GM12878 (cell line): ENCODE data around the gene ATP10A. TPM values are rescaled to one million over a fixed set of nuclear protein-coding genes. Genes with fewer than 3 reads are reported as not detected.

Experiments
- ATAC-seq: fragments of 200-7000 bp; cut with Tn5 transposase; 3 replicates; pipeline ENCODE4 v1.9.1; 2020; ENCODE audit warnings: mild to moderate bottlenecking, moderate library complexity
- BruUV-seq: library from RNA; stranded (reverse); fragments of 400-500 nt; replicated peaks from 2 replicates; lab custom pipeline; 2021; lab: Mats Ljungman, UMichigan
- CTCF ChIA-PET: fragments of 300-600 bp; sonication (Branson Sonifier 250); formaldehyde crosslinking; extraction: SDS; loops from one replicate; lab custom pipeline; 2021; ENCODE audit warnings: inconsistent platforms; lab: Yijun Ruan, JAX
- POLR2A ChIA-PET: fragments of 350-600 bp; formaldehyde crosslinking; extraction: SDS; loops from one replicate; lab custom pipeline; 2021; ENCODE audit warnings: inconsistent platforms; lab: Charles Lee
- RAD21 ChIA-PET: fragments of 300-600 bp; sonication (Branson Sonifier 250); formaldehyde crosslinking; loops from one replicate; lab custom pipeline; 2023; ENCODE audit warnings: antibody characterized with exemption; ENCODE audit not compliant: unreplicated experiment; lab: Charles Lee
- SMC1A ChIA-PET: fragments of 300-600 bp; sonication (Branson Sonifier 250); formaldehyde crosslinking; loops from one replicate; lab custom pipeline; 2023; ENCODE audit not compliant: unreplicated experiment, uncharacterized antibody; lab: Charles Lee
- DNase-seq: peaks from one replicate; pipeline ENCODE4 v3.0.0-alpha.2; 2011; ENCODE audit warnings: low read depth, low spot score
- FAIRE-seq: peaks from 3 replicates; lab custom pipeline; 2011; peaks lifted over from hg19 to GRCh38; lab: Jason Lieb, UNC
- H2AFZ ChIP-seq: 2 replicates; pipeline ENCODE4 v1.6.0; 2011; ENCODE audit warnings: low read depth, low read length, control low read depth; ENCODE audit not compliant: control insufficient read depth
- H3K27ac ChIP-seq: 2 replicates; pipeline ENCODE4 v1.5.1; 2011; ENCODE audit warnings: control low read depth; ENCODE audit not compliant: control insufficient read depth, insufficient read depth
- H3K27me3 ChIP-seq, 2 experiments: replicated peaks in 1 of 2; 2 replicates each; pipeline versions ENCODE4 v1.6.0 to v1.6.1; 2011; ENCODE audit warnings: low read length in 1 of 2; ENCODE audit not compliant: control insufficient read depth in 2 of 2, insufficient read depth in 2 of 2
- H3K36me3 ChIP-seq, 2 experiments: 2 replicates each; pipeline ENCODE4 v1.5.1; 2011; ENCODE audit warnings: low read length in 1 of 2; ENCODE audit not compliant: control insufficient read depth in 2 of 2, insufficient read depth in 2 of 2
- H3K4me1 ChIP-seq: 2 replicates; pipeline ENCODE4 v1.6.1; 2011; ENCODE audit warnings: mild to moderate bottlenecking, low read length, moderate library complexity, mixed read lengths; ENCODE audit not compliant: control insufficient read depth, insufficient read depth
- H3K4me2 ChIP-seq: 2 replicates; pipeline ENCODE4 v1.6.0; 2011; ENCODE audit warnings: control low read depth; ENCODE audit not compliant: control insufficient read depth, insufficient read depth
- H3K4me3 ChIP-seq: fragments of 200-600 bp; sonication (generic); 2 replicates; pipeline ENCODE4 v1.5.1; 2016
- H3K79me2 ChIP-seq: 2 replicates; pipeline ENCODE4 v1.6.0; 2011; ENCODE audit warnings: low read length; ENCODE audit not compliant: control insufficient read depth, insufficient read depth
- H3K9ac ChIP-seq: 2 replicates; pipeline ENCODE4 v1.8.0; 2011; ENCODE audit warnings: low read length, control low read depth, mixed read lengths; ENCODE audit not compliant: control insufficient read depth, insufficient read depth
- H3K9me3 ChIP-seq: replicated peaks from 3 replicates; pipeline ENCODE4 v1.5.1; 2011; ENCODE audit warnings: mild to moderate bottlenecking, low read length; ENCODE audit not compliant: control insufficient read depth, insufficient read depth
- H4K20me1 ChIP-seq: 2 replicates; pipeline ENCODE4 v1.6.0; 2011; ENCODE audit not compliant: control insufficient read depth, insufficient read depth
- ASH2L ChIP-seq: fragments of 300-600, 200-600 bp; sonication (generic); IDR thresholded peaks from 2 replicates; pipeline ENCODE4 v1.6.1; 2017; ENCODE audit warnings: low read depth, mild to moderate bottlenecking, borderline replicate concordance
- DPF2 ChIP-seq: fragments of 450-650 bp; IDR thresholded peaks from 2 replicates; pipeline ENCODE4 v1.6.1; 2017; ENCODE audit warnings: mild to moderate bottlenecking
- EP300 ChIP-seq, 2 experiments: fragments of 150-350 bp in 1 of 2; IDR thresholded peaks; 2 replicates each; pipeline ENCODE4 v1.6.1; 2011 to 2012; ENCODE audit warnings: low read depth in 2 of 2, low read length in 2 of 2, borderline replicate concordance in 1 of 2, improper control_type of control experiment in 1 of 2, inconsistent platforms in 1 of 2; ENCODE audit not compliant: control insufficient read depth in 1 of 2
- ESRRA ChIP-seq: IDR thresholded peaks from 2 replicates; pipeline ENCODE4 v1.6.1; 2012; ENCODE audit warnings: mild to moderate bottlenecking, low read length, improper control_type of control experiment
- ETV6 ChIP-seq, 2 experiments: fragments of 450-650 bp in 1 of 2; IDR thresholded peaks in 1 of 2; conservative IDR thresholded peaks in 1 of 2; 2 replicates each; pipeline ENCODE4 v1.6.1; 2014; ENCODE audit warnings: antibody characterized with exemption in 1 of 2, borderline replicate concordance in 1 of 2, low read depth in 1 of 2, mild to moderate bottlenecking in 1 of 2, moderate library complexity in 1 of 2
- FOXK2 ChIP-seq: fragments of 450-650 bp; IDR thresholded peaks from 2 replicates; pipeline ENCODE4 v1.6.1; 2017; ENCODE audit warnings: mild to moderate bottlenecking, moderate library complexity
- GABPA ChIP-seq: IDR thresholded peaks from 2 replicates; pipeline ENCODE4 v1.6.1; 2014; ENCODE audit warnings: antibody characterized with exemption, low read depth, mild to moderate bottlenecking, inconsistent platforms
- NFIC ChIP-seq: IDR thresholded peaks from 2 replicates; pipeline ENCODE4 v1.6.1; 2012; ENCODE audit warnings: low read depth, mild to moderate bottlenecking, inconsistent platforms, low read length, moderate library complexity
- NFXL1 ChIP-seq: fragments of 450-650 bp; IDR thresholded peaks from 2 replicates; pipeline ENCODE4 v1.6.1; 2017; ENCODE audit warnings: antibody characterized with exemption, mild to moderate bottlenecking, borderline replicate concordance
- NR2C2 ChIP-seq: IDR thresholded peaks from 2 replicates; pipeline ENCODE4 v1.6.1; 2011; ENCODE audit warnings: borderline replicate concordance, low read depth; ENCODE audit not compliant: control insufficient read depth, insufficient read length
- TAF1 ChIP-seq: IDR thresholded peaks from 2 replicates; pipeline ENCODE4 v1.6.1; 2011; ENCODE audit warnings: mild to moderate bottlenecking, low read depth, low read length, borderline replicate concordance
- ZBTB4 ChIP-seq: fragments of 450-650 bp; formaldehyde crosslinking; IDR thresholded peaks from 2 replicates; pipeline ENCODE4 v1.4.0; 2022; ENCODE audit warnings: mild to moderate bottlenecking, moderate library complexity
- ZNF274 ChIP-seq: IDR thresholded peaks from one replicate; pipeline ENCODE4 v1.8.0; 2011; ENCODE audit not compliant: insufficient read length, insufficient read depth
- WGBS: methylation state at CpG from one replicate; pipeline ENCODE4 v1.1.6; 2016; ENCODE audit warnings: low lambda C conversion rate; ENCODE audit not compliant: insufficient replicate concordance, insufficient coverage; ENCODE audit errors: missing lambda C conversion rate; 5-methylcytosine and 5-hydroxymethylcytosine counted together
- in situ Hi-C: fragments of 300-500 bp; cut with MboI; formaldehyde crosslinking; loops from 9 replicates; pipeline ENCODE4 v1.14.3; 2018; ENCODE audit warnings: mixed read lengths
- intact Hi-C: fragments of 100-400 bp; cut with micrococcal nuclease; formaldehyde crosslinking; loops from one replicate; pipeline ENCODE4 v1.14.2; 2022; ENCODE audit not compliant: unreplicated experiment
- polyA plus RNA-seq, 11 experiments: library from polyadenylated mRNA; depleted of rRNA in 4 of 11; unstranded in 6 of 11; stranded (reverse) in 5 of 11; fragments of >200 nt; fragmentation: Nextera tagmentation in 4 of 11; fragmentation: Illumina TruSeq in 1 of 11; extraction: Ambion mirVana in 4 of 11; extraction: Trizol in 1 of 11; gene quantifications; 1 replicate in 1 of 11; 2 replicates in 10 of 11; pipeline versions ENCODE4 v1.2.1 to v1.2.3, GENCODE V29; 2011 to 2016; ENCODE audit warnings: inconsistent platforms in 2 of 11, missing spikeins in 2 of 11, low read depth in 1 of 11
- total RNA-seq, 4 experiments: library from RNA; depleted of rRNA in 3 of 4; stranded (reverse); fragments of >200 nt in 3 of 4; fragmentation: Illumina TruSeq in 1 of 4; extraction: Trizol in 1 of 4; gene quantifications; 2 replicates each; pipeline versions ENCODE4 v1.2.1 to v1.2.3, GENCODE V29; 2013 to 2021
- TF ChIP-seq, protein P1 (sequence below): IDR thresholded peaks from 2 replicates; pipeline ENCODE4 v1.6.1; 2012; ENCODE audit warnings: low read length, inconsistent platforms
- TF ChIP-seq, protein P2 (sequence below): fragments of 450-650 bp; IDR thresholded peaks from 2 replicates; pipeline ENCODE4 v1.6.1; 2017; ENCODE audit warnings: mild to moderate bottlenecking

Gene ATP10A
- total and polyA plus RNA-seq, 10 of the 15 experiments (the other 5 are each of a cell fraction or from before 2014, with no cell fraction given) = 0.04 to 1.5 (median 0.31) TPM; not detected in 2

- TF ChIP-seq ETV6 (conservative IDR thresholded peaks at IDR 0.05 in 1 of 2, IDR thresholded peaks at IDR 0.05 in 1 of 2; ENCODE audit: borderline replicate concordance in 1 of 2, low read depth in 1 of 2) (no peak), ESRRA (no peak), ZBTB4 (CRISPR knock-in tag) (no peak)
Observed at GRCh38 chr15:25668236-25668795, 194.8 kb downstream of the ATP10A start (continued).

DNA sequence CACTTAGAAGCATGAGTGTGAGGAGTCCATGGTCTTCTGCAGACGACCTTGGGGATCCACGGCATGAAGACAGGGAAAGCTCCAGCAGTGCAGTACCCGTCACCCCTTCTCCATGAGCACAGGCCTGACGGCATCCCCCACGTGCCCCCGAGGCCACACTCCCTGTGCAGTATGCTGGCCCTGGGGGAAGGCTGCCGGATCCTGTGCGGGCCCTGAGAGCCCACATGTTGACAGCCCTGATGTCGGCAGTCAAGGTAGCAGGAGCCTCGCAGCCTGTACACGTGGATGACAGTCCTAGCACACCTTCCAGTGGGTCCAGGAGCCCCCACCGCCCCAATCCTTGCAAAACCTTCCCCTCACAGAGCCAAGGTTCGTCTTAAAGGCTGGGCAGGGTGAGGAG is 195.3 kb downstream of the ATP10A start:
- POLR2A ChIA-PET = no interaction called here
- H2AFZ ChIP-seq = no peak overlapping the region
- in situ Hi-C loops (no loop called here), intact Hi-C loops (no loop called here)
- H3K9ac ChIP-seq = no peak overlapping the region
- RAD21 ChIA-PET = no interaction called here
- FAIRE-seq (no peak), DNase-seq (no peak), ATAC-seq (no peak)
- H3K79me2 ChIP-seq = no peaks in the 10 kb centered on the region
- no TSS peak for BruUV-seq
- H3K4me2 ChIP-seq = no peak overlapping the region
- H3K36me3 ChIP-seq = no peaks in the 10 kb centered on the region
- H3K4me1 ChIP-seq = no peaks in the 10 kb centered on the region
- SMC1A ChIA-PET = no interaction called here
- CTCF ChIA-PET = no interaction called here
- H3K27me3 ChIP-seq = no peaks in the 10 kb centered on the region
- H3K4me3 ChIP-seq = no peak overlapping the region
- no peaks in the 10 kb centered on the region for H4K20me1 ChIP-seq
- no peaks in the 10 kb centered on the region for H3K9me3 ChIP-seq
- no peak overlapping the region for H3K27ac ChIP-seq
- 17% methylated on average over 13 of the region's 13 CpGs for WGBS
- TF ChIP-seq TAF1 = no peak
- no peak for TF ChIP-seq NFIC
- no peak for TF ChIP-seq EP300 (IDR thresholded peaks at IDR 0.05; ENCODE audit: borderline replicate concordance in 1 of 2, control insufficient read depth in 1 of 2, low read depth in 2 of 2, low read length in 2 of 2)
- TF ChIP-seq, protein P1, sequence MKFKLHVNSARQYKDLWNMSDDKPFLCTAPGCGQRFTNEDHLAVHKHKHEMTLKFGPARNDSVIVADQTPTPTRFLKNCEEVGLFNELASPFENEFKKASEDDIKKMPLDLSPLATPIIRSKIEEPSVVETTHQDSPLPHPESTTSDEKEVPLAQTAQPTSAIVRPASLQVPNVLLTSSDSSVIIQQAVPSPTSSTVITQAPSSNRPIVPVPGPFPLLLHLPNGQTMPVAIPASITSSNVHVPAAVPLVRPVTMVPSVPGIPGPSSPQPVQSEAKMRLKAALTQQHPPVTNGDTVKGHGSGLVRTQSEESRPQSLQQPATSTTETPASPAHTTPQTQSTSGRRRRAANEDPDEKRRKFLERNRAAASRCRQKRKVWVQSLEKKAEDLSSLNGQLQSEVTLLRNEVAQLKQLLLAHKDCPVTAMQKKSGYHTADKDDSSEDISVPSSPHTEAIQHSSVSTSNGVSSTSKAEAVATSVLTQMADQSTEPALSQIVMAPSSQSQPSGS = no peak
- TF ChIP-seq FOXK2 = no peak
- TF ChIP-seq ZNF274 = no peak
- no peak for TF ChIP-seq ASH2L
- no peak for TF ChIP-seq NR2C2
- TF ChIP-seq GABPA = no peak
- no peak for TF ChIP-seq NFXL1
- TF ChIP-seq, protein P2, sequence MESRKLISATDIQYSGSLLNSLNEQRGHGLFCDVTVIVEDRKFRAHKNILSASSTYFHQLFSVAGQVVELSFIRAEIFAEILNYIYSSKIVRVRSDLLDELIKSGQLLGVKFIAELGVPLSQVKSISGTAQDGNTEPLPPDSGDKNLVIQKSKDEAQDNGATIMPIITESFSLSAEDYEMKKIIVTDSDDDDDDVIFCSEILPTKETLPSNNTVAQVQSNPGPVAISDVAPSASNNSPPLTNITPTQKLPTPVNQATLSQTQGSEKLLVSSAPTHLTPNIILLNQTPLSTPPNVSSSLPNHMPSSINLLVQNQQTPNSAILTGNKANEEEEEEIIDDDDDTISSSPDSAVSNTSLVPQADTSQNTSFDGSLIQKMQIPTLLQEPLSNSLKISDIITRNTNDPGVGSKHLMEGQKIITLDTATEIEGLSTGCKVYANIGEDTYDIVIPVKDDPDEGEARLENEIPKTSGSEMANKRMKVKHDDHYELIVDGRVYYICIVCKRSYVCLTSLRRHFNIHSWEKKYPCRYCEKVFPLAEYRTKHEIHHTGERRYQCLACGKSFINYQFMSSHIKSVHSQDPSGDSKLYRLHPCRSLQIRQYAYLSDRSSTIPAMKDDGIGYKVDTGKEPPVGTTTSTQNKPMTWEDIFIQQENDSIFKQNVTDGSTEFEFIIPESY = no peak
- no peak for TF ChIP-seq DPF2
